H1 (cell line): ENCODE data around the gene ZNF394. TPM values are rescaled to one million over a fixed set of nuclear protein-coding genes. Genes with fewer than 3 reads are reported as not detected.

Experiments
- CHD2 ChIP-seq: IDR thresholded peaks from 2 replicates; pipeline ENCODE4 v1.6.1; 2012; ENCODE audit warnings: low read length, improper control_type of control experiment
- EGR1 ChIP-seq: IDR thresholded peaks from 2 replicates; pipeline ENCODE4 v1.6.1; 2011; ENCODE audit warnings: low read depth, low read length, borderline replicate concordance
- MAFK ChIP-seq: IDR thresholded peaks from 2 replicates; pipeline ENCODE4 v1.6.1; 2012; ENCODE audit warnings: low read depth, mild to moderate bottlenecking, improper control_type of control experiment, low read length
- SIN3A ChIP-seq, 2 experiments: IDR thresholded peaks in 1 of 2; conservative IDR thresholded peaks in 1 of 2; 2 replicates each; pipeline ENCODE4 v1.6.1; 2011 to 2012; ENCODE audit warnings: low read length in 2 of 2, improper control_type of control experiment in 1 of 2, low read depth in 1 of 2, mild to moderate bottlenecking in 1 of 2
- SUZ12 ChIP-seq: fragments of 200-600 bp; sonication (generic); IDR thresholded peaks from 2 replicates; pipeline ENCODE4 v1.6.1; 2012; ENCODE audit warnings: mild to moderate bottlenecking, inconsistent platforms, low read length, moderate library complexity, mixed read lengths
- TAF1 ChIP-seq: IDR thresholded peaks from 2 replicates; pipeline ENCODE4 v1.6.1; 2011; ENCODE audit warnings: mild to moderate bottlenecking, low read depth, low read length
- polyA plus RNA-seq, 7 experiments: library from polyadenylated mRNA; depleted of rRNA in 3 of 7; stranded (reverse) in 5 of 7; unstranded in 2 of 7; fragments of >200 nt in 5 of 7; fragments of 200-250 nt in 2 of 7; gene quantifications; 1 replicate in 5 of 7; 2 replicates in 1 of 7; 4 replicates in 1 of 7; pipeline versions ENCODE4 v1.2.1 to v1.2.3, GENCODE V29; 2011 to 2013; ENCODE audit warnings: missing spikeins in 2 of 7, mixed read lengths in 2 of 7
- total RNA-seq: library from RNA; stranded (reverse); fragmentation: NEBNext Ultra II Directional; extraction: Animal tissue kit (Norgen Biotek cat#: 25700); gene quantifications from 2 replicates; pipeline ENCODE4 v1.2.1, GENCODE V29; 2021

ZNF394 gene
- total and polyA plus RNA-seq, 2 of the 8 experiments (the other 6 are each of a cell fraction or from before 2014, with no cell fraction given), result 6.6 to 19.3 TPM

DNA sequence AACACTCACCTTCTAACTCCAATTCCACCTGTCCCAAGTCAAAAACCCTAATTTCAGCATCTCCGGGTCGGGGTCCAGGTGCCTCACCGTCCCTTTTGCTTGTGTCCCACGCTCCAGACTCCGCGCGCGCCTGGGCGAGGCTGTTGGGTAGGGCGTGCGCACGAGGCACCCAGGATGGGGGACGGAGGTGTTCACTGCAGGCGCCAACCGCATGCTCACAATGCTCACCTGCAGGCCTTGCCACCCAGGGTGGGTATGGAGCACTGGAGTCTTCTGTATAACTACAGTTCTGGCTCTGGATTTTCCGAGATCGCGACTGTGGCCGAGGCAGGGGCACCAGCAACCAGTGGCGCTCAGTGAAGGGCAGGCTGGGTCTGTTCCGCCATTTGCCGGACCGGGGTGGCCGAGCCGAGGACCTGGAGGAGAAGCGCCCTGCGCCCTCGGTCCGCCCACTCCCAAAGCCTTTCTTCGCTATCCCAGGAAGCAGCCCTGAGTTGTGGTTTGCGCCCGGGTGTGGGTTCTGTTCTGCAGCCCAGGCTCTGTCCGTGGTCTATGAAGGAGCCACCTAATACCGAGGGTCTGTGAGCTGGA is 43.1 kb upstream of the ZNF394 start (continued):
- TF ChIP-seq EGR1, result no peak
- TF ChIP-seq SUZ12, result no peak
- no peak for TF ChIP-seq TAF1
- no peak for TF ChIP-seq MAFK
- TF ChIP-seq CHD2, result no peak
- no peak for TF ChIP-seq SIN3A (conservative IDR thresholded peaks at IDR 0.05 in 1 of 2, IDR thresholded peaks at IDR 0.05 in 1 of 2; ENCODE audit: low read depth in 1 of 2, low read length in 2 of 2)
